WTC11 (cell line): ENCODE data around the gene ADGRD2. TPM values are rescaled to one million over a fixed set of nuclear protein-coding genes. Genes with fewer than 3 reads are reported as not detected.

Source experiments
- ATAC-seq: fragments of 200-7000 bp; cut with Tn5 transposase; 2 replicates; pipeline ENCODE4 v1.10.0; 2021; ENCODE audit warnings: mild to moderate bottlenecking, moderate library complexity
- CTCF ChIA-PET: fragments of 300-600 bp; sonication (Branson Sonifier 250); formaldehyde crosslinking; loops from one replicate; lab custom pipeline; 2021; ENCODE audit warnings: antibody characterized with exemption; lab: Charles Lee
- POLR2A ChIA-PET: fragments of 350-600 bp; sonication (Branson Sonifier 250); formaldehyde crosslinking; loops from one replicate; lab custom pipeline; 2021; ENCODE audit warnings: antibody characterized with exemption; lab: Charles Lee
- DNase-seq: peaks from one replicate; pipeline ENCODE4 v3.0.0; 2021; ENCODE audit warnings: low spot score
- H3K27ac Mint-ChIP-seq: 2 replicates; pipeline ENCODE4 v1.8.0; 2021; ENCODE audit warnings: mixed read lengths
- H3K27me3 Mint-ChIP-seq: 2 replicates; pipeline ENCODE4 v1.8.0; 2021; ENCODE audit warnings: low read depth, mild to moderate bottlenecking, moderate library complexity, mixed read lengths
- H3K36me3 Mint-ChIP-seq: 2 replicates; pipeline ENCODE4 v1.8.0; 2021; ENCODE audit warnings: mixed read lengths
- H3K4me1 Mint-ChIP-seq: 2 replicates; pipeline ENCODE4 v1.8.0; 2022; ENCODE audit warnings: mixed read lengths
- H3K4me3 Mint-ChIP-seq: 2 replicates; pipeline ENCODE4 v1.8.0; 2021; ENCODE audit warnings: mild to moderate bottlenecking, moderate library complexity, mixed read lengths
- H3K9me3 Mint-ChIP-seq: 2 replicates; pipeline ENCODE4 v1.8.0; 2021; ENCODE audit warnings: mixed read lengths
- ATF3 ChIP-seq: sonication (generic); formaldehyde crosslinking; conservative IDR thresholded peaks from 2 replicates; pipeline ENCODE4 v1.8.1; 2022; ENCODE audit warnings: mild to moderate bottlenecking, missing genetic modification reagents
- CBFB ChIP-seq: sonication (generic); formaldehyde crosslinking; IDR thresholded peaks from 2 replicates; pipeline ENCODE4 v1.8.1; 2022; ENCODE audit warnings: mild to moderate bottlenecking, low read depth, missing genetic modification reagents
- CREM ChIP-seq: sonication (generic); formaldehyde crosslinking; IDR thresholded peaks from 2 replicates; pipeline ENCODE4 v1.8.1; 2022; ENCODE audit warnings: mild to moderate bottlenecking, missing genetic modification reagents, moderate library complexity
- ESRRA ChIP-seq: sonication (generic); formaldehyde crosslinking; IDR thresholded peaks from 2 replicates; pipeline ENCODE4 v1.8.1; 2022; ENCODE audit warnings: mild to moderate bottlenecking, missing genetic modification reagents, borderline replicate concordance
- ETV6 ChIP-seq: sonication (generic); formaldehyde crosslinking; IDR thresholded peaks from 2 replicates; pipeline ENCODE4 v1.8.1; 2022; ENCODE audit warnings: mild to moderate bottlenecking, missing genetic modification reagents
- FOXK1 ChIP-seq: sonication (generic); formaldehyde crosslinking; IDR thresholded peaks from 2 replicates; pipeline ENCODE4 v1.8.0; 2022; ENCODE audit warnings: mild to moderate bottlenecking, moderate library complexity, missing genetic modification reagents
- MAX ChIP-seq: sonication (generic); formaldehyde crosslinking; IDR thresholded peaks from 2 replicates; pipeline ENCODE4 v1.8.0; 2022; ENCODE audit warnings: mild to moderate bottlenecking, missing genetic modification reagents
- NFE2L1 ChIP-seq: sonication (generic); formaldehyde crosslinking; IDR thresholded peaks from 2 replicates; pipeline ENCODE4 v1.8.1; 2023; ENCODE audit warnings: missing genetic modification reagents
- NFYB ChIP-seq: sonication (generic); formaldehyde crosslinking; conservative IDR thresholded peaks from 2 replicates; pipeline ENCODE4 v1.8.0; 2022; ENCODE audit warnings: low read depth, missing genetic modification reagents
- NR2C2 ChIP-seq: sonication (generic); formaldehyde crosslinking; IDR thresholded peaks from 2 replicates; pipeline ENCODE4 v1.8.0; 2022; ENCODE audit warnings: mild to moderate bottlenecking, missing genetic modification reagents
- PRRX2 ChIP-seq: fragments of 250-450 bp; sonication (Bioruptor Pico); IDR thresholded peaks from 2 replicates; pipeline ENCODE4 v1.8.0; 2021; ENCODE audit warnings: mild to moderate bottlenecking
- RORB ChIP-seq: fragments of 250-450 bp; sonication (Bioruptor Pico); IDR thresholded peaks from 2 replicates; pipeline ENCODE4 v1.9.0; 2021; ENCODE audit warnings: mild to moderate bottlenecking
- SP1 ChIP-seq: sonication (generic); formaldehyde crosslinking; conservative IDR thresholded peaks from 2 replicates; pipeline ENCODE4 v1.8.1; 2022; ENCODE audit warnings: missing genetic modification reagents
- TP53 ChIP-seq: sonication (generic); formaldehyde crosslinking; IDR thresholded peaks from 2 replicates; pipeline ENCODE4 v1.8.1; 2023; ENCODE audit warnings: mild to moderate bottlenecking, missing genetic modification reagents
- ZNF232 ChIP-seq: sonication (generic); formaldehyde crosslinking; IDR thresholded peaks from 2 replicates; pipeline ENCODE4 v1.8.0; 2022; ENCODE audit warnings: mild to moderate bottlenecking, missing genetic modification reagents
- total RNA-seq: library from RNA; stranded (reverse); gene quantifications from 3 replicates; pipeline ENCODE4 v1.2.3, GENCODE V29; 2021
- TF ChIP-seq, protein P1 (sequence below): sonication (generic); formaldehyde crosslinking; IDR thresholded peaks from 2 replicates; pipeline ENCODE4 v1.8.0; 2022; ENCODE audit warnings: missing genetic modification reagents
- TF ChIP-seq, protein P2 (sequence below): sonication (generic); formaldehyde crosslinking; IDR thresholded peaks from 2 replicates; pipeline ENCODE4 v1.8.0; 2023; ENCODE audit warnings: missing genetic modification reagents
- TF ChIP-seq, protein P3 (sequence below): sonication (generic); formaldehyde crosslinking; IDR thresholded peaks from 2 replicates; pipeline ENCODE4 v1.8.1; 2023; ENCODE audit warnings: mild to moderate bottlenecking, missing genetic modification reagents
- TF ChIP-seq, protein P4 (sequence below): sonication (generic); formaldehyde crosslinking; IDR thresholded peaks from 2 replicates; pipeline ENCODE4 v1.8.0; 2022; ENCODE audit warnings: mild to moderate bottlenecking, missing genetic modification reagents
- TF ChIP-seq, protein P5 (sequence below): sonication (generic); formaldehyde crosslinking; IDR thresholded peaks from 2 replicates; pipeline ENCODE4 v1.8.1; 2023; ENCODE audit warnings: mild to moderate bottlenecking, missing genetic modification reagents, moderate library complexity

ADGRD2 gene
- total RNA-seq, 1 experiment from 2014 or later, result 0.61 TPM

DNA sequence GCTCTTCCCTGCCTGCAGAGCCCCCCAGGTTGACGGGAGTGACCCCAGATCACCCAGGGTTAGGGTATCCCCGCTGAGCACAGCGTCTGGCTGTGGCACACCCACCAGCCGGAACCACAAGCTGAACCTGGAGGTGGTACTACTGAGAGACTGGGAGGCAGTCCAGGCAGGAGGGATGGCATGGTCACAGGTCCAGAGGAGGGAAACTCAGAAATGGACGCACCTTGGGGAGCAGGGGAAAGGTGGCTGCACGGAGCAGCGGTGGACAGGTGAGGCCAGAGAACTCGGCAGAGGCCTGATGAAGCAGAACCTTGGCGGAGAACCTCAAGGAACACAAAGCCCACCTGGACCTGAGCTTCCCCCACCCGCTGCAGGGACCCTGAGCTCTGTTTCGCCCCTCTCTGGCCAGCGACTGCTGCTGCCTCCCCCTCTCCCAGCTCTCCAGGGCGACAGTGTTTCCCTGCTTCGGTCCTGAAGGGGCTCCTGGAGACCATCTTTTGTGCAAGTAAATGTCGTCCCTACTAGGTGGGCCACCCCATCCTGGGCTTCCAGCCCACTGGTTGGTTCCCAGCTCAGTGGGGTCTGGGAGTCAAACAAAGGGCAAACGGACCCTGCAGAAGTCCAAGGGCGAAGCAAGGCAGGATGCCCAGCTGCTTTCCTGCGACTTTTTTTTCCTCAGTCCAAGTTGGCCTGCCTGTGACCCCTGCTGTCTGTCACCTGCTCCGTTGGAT lies 845 bp downstream of the ADGRD2 start:
- Mint-ChIP-seq H3K4me3 (peak overlapping the region; percentile 78), H3K4me1 (peaks cover 17% of the 10 kb centered on the region), H3K27ac (no peak overlapping the region), H3K27me3 (peaks cover 38% of the 10 kb centered on the region), H3K9me3 (no peaks in the 10 kb centered on the region), H3K36me3 (no peaks in the 10 kb centered on the region)
- POLR2A ChIA-PET, result no interaction called here
- ATAC-seq, result no peak
- no peak for TF ChIP-seq TP53
- TF ChIP-seq SP1 (CRISPR knock-in tag), result 0 out of 2 replicates have a peak, but pooled peaks have one; percentile 32
- DNase-seq, result no peak
- CTCF ChIA-PET, result interaction anchor here (0.6 to 2.1 kb wide), 9 partner anchors 27 to 796 kb away, joined by 3 to 10 read pairs (median 4); partner anchors contain the start of gene WDR38

GRCh38 chr9:124452326-124452725 lies 2.1 kb downstream of the ADGRD2 start:
- Mint-ChIP-seq H3K4me3 (peak overlapping the region; percentile 54), H3K36me3 (no peaks in the 10 kb centered on the region), H3K27me3 (peaks cover 38% of the 10 kb centered on the region), H3K9me3 (no peaks in the 10 kb centered on the region), H3K27ac (no peak overlapping the region), H3K4me1 (peaks cover 26% of the 10 kb centered on the region)
- no peak for TF ChIP-seq CREM (CRISPR knock-in tag)
- TF ChIP-seq, protein P1, sequence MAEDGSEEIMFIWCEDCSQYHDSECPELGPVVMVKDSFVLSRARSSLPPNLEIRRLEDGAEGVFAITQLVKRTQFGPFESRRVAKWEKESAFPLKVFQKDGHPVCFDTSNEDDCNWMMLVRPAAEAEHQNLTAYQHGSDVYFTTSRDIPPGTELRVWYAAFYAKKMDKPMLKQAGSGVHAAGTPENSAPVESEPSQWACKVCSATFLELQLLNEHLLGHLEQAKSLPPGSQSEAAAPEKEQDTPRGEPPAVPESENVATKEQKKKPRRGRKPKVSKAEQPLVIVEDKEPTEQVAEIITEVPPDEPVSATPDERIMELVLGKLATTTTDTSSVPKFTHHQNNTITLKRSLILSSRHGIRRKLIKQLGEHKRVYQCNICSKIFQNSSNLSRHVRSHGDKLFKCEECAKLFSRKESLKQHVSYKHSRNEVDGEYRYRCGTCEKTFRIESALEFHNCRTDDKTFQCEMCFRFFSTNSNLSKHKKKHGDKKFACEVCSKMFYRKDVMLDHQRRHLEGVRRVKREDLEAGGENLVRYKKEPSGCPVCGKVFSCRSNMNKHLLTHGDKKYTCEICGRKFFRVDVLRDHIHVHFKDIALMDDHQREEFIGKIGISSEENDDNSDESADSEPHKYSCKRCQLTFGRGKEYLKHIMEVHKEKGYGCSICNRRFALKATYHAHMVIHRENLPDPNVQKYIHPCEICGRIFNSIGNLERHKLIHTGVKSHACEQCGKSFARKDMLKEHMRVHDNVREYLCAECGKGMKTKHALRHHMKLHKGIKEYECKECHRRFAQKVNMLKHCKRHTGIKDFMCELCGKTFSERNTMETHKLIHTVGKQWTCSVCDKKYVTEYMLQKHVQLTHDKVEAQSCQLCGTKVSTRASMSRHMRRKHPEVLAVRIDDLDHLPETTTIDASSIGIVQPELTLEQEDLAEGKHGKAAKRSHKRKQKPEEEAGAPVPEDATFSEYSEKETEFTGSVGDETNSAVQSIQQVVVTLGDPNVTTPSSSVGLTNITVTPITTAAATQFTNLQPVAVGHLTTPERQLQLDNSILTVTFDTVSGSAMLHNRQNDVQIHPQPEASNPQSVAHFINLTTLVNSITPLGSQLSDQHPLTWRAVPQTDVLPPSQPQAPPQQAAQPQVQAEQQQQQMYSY (CRISPR knock-in tag), result no peak
- ChIA-PET CTCF (interaction anchor here (0.8 to 2.1 kb wide), 2 partner anchors 22 to 33 kb away, joined by 4 to 9 read pairs; no protein-coding TSS in a partner anchor), POLR2A (no interaction called here)
- ATAC-seq (no peak), DNase-seq (no peak)

DNA sequence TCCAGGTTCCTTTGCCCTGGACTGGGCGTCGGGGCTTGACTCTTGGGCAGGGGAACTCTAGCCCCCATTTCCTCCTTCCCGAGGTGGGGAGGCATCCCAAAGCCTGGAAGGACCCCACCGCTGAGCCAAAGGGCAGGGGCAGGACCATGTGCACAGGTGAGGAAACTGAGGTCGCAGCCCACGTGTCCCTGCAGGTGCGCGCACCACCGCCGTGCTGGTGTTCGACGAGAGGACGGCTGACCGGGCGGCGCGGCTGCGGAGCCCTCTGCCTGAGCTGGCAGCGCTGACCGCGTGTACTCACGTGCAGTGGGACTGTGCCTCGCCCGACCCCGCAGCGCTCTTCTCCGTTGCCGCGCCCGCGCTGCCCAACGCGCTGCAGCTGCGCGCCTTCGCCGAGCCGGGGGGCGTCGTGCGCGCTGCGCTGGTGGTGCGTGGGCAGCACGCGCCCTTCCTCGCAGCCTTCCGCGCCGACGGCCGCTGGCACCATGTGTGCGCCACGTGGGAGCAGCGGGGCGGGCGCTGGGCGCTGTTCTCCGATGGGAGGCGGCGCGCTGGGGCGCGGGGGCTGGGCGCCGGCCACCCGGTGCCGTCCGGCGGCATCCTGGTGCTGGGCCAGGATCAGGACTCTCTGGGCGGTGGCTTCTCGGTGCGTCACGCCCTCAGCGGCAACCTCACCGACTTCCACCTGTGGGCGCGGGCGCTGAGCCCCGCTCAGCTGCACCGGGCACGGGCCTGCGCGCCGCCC lies 2.8 kb downstream of the ADGRD2 start:
- ATAC-seq, result peak; percentile 6; the same call in 1 of the 2 replicates
- H3K4me3 Mint-ChIP-seq, result peak overlapping the region; percentile 54
- peak; percentile 72; the same call in 1 of the 2 replicates for TF ChIP-seq NFE2L1 (CRISPR knock-in tag)
- TF ChIP-seq, protein P2, sequence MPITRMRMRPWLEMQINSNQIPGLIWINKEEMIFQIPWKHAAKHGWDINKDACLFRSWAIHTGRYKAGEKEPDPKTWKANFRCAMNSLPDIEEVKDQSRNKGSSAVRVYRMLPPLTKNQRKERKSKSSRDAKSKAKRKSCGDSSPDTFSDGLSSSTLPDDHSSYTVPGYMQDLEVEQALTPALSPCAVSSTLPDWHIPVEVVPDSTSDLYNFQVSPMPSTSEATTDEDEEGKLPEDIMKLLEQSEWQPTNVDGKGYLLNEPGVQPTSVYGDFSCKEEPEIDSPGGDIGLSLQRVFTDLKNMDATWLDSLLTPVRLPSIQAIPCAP, result peak; percentile 95
- TF ChIP-seq FOXK1 (CRISPR knock-in tag), result peak; percentile 82
- TF ChIP-seq ESRRA (CRISPR knock-in tag), result peak; percentile 91
- no peak for TF ChIP-seq RORB (CRISPR knock-in tag)
- no peak for TF ChIP-seq ATF3
- peak; percentile 56; the same call in 1 of the 2 replicates for TF ChIP-seq MAX
- TF ChIP-seq, protein P3, sequence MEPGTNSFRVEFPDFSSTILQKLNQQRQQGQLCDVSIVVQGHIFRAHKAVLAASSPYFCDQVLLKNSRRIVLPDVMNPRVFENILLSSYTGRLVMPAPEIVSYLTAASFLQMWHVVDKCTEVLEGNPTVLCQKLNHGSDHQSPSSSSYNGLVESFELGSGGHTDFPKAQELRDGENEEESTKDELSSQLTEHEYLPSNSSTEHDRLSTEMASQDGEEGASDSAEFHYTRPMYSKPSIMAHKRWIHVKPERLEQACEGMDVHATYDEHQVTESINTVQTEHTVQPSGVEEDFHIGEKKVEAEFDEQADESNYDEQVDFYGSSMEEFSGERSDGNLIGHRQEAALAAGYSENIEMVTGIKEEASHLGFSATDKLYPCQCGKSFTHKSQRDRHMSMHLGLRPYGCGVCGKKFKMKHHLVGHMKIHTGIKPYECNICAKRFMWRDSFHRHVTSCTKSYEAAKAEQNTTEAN (CRISPR knock-in tag), result no peak
- TF ChIP-seq, protein P4, sequence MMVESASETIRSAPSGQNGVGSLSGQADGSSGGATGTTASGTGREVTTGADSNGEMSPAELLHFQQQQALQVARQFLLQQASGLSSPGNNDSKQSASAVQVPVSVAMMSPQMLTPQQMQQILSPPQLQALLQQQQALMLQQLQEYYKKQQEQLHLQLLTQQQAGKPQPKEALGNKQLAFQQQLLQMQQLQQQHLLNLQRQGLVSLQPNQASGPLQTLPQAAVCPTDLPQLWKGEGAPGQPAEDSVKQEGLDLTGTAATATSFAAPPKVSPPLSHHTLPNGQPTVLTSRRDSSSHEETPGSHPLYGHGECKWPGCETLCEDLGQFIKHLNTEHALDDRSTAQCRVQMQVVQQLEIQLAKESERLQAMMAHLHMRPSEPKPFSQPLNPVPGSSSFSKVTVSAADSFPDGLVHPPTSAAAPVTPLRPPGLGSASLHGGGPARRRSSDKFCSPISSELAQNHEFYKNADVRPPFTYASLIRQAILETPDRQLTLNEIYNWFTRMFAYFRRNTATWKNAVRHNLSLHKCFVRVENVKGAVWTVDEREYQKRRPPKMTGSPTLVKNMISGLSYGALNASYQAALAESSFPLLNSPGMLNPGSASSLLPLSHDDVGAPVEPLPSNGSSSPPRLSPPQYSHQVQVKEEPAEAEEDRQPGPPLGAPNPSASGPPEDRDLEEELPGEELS (CRISPR knock-in tag), result peak; percentile 98
- TF ChIP-seq ZNF232 (CRISPR knock-in tag), result 0 out of 2 replicates have a peak, but pooled peaks have one; percentile 63
- TF ChIP-seq CBFB, result peak; percentile 45; the same call in 1 of the 2 replicates
- peak; percentile 50 for TF ChIP-seq NFYB
- peak; percentile 86; the same call in 1 of the 2 replicates for TF ChIP-seq CREM (CRISPR knock-in tag)
- TF ChIP-seq ETV6, result no peak
- TF ChIP-seq NR2C2 (CRISPR knock-in tag), result peak; percentile 32; the same call in 1 of the 2 replicates
- TF ChIP-seq PRRX2, result no peak
- TF ChIP-seq, protein P5, sequence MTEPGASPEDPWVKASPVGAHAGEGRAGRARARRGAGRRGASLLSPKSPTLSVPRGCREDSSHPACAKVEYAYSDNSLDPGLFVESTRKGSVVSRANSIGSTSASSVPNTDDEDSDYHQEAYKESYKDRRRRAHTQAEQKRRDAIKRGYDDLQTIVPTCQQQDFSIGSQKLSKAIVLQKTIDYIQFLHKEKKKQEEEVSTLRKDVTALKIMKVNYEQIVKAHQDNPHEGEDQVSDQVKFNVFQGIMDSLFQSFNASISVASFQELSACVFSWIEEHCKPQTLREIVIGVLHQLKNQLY (CRISPR knock-in tag), result no peak

More for the DNA sequence above, 2.8 kb downstream of the ADGRD2 start:
- Mint-ChIP-seq H3K27me3 (peaks cover 38% of the 10 kb centered on the region), H3K36me3 (no peaks in the 10 kb centered on the region), H3K27ac (no peak overlapping the region), H3K4me1 (peaks cover 26% of the 10 kb centered on the region), H3K9me3 (no peaks in the 10 kb centered on the region)
- POLR2A ChIA-PET, result interaction anchor here (1.1 kb wide), 1 partner anchor 25 kb away, joined by 4 read pairs; no protein-coding TSS in a partner anchor
- CTCF ChIA-PET, result interaction anchor here (0.6 to 2.0 kb wide), 13 partner anchors 22 to 403 kb away, joined by 3 to 9 read pairs (median 4); partner anchors contain the start of gene PSMB7
- DNase-seq, result no peak
